K562 (cell line): ENCODE data around the gene FEV. TPM values are rescaled to one million over a fixed set of nuclear protein-coding genes. Genes with fewer than 3 reads are reported as not detected.
A peak's percentile ranks its signal among the peaks of the same experiment; 100 is the strongest.

Experiments
- CHD4 ChIP-seq: fragments of 200-600 bp; sonication (generic); IDR thresholded peaks from 3 replicates; pipeline ENCODE4 v1.6.1; 2012; ENCODE audit warnings: low read depth, mild to moderate bottlenecking, mixed read lengths, low read length, inconsistent platforms; ENCODE audit not compliant: insufficient read depth, insufficient replicate concordance, poor library complexity, severe bottlenecking
- EGR1 ChIP-seq: fragments of 450-650 bp; conservative IDR thresholded peaks from 2 replicates; pipeline ENCODE4 v1.6.1; 2017; ENCODE audit warnings: mild to moderate bottlenecking
- EWSR1 ChIP-seq: fragments of 450-650 bp; IDR thresholded peaks from 2 replicates; pipeline ENCODE4 v1.6.1; 2018; ENCODE audit warnings: borderline replicate concordance, mild to moderate bottlenecking, low read depth, moderate library complexity; ENCODE audit not compliant: partially characterized antibody
- MAZ ChIP-seq, 2 experiments: fragments of 450-650 bp in 1 of 2; sonication (generic) in 1 of 2; formaldehyde crosslinking; IDR thresholded peaks in 1 of 2; conservative IDR thresholded peaks in 1 of 2; 2 replicates each; pipeline versions ENCODE4 v1.4.0 to v1.5.0; 2020; ENCODE audit warnings: mild to moderate bottlenecking in 1 of 2, missing genetic modification reagents in 1 of 2
- MECOM ChIP-seq: fragments of 250-450 bp; sonication (Bioruptor Pico); IDR thresholded peaks from 2 replicates; pipeline ENCODE4 v1.8.0; 2022; ENCODE audit warnings: inconsistent platforms
- RBM39 ChIP-seq: fragments of 200-400 bp; formaldehyde crosslinking; optimal IDR thresholded peaks from 2 replicates; pipeline ENCODE3; 2018; ENCODE audit warnings: low read depth, low read length
- SIRT6 ChIP-seq: IDR thresholded peaks from one replicate; pipeline ENCODE4 v1.6.1; 2012; ENCODE audit warnings: low read depth, mild to moderate bottlenecking, control low read depth, inconsistent platforms, low read length, moderate library complexity
- TRIM24 ChIP-seq, 2 experiments: fragments of 450-650 bp; IDR thresholded peaks; 2 replicates each; pipeline ENCODE4 v1.6.1; 2016
- ZBTB40 ChIP-seq, 2 experiments: fragments of 450-650 bp in 1 of 2; sonication (generic) in 1 of 2; formaldehyde crosslinking in 1 of 2; IDR thresholded peaks; 2 replicates each; pipeline versions ENCODE4 v1.7.1 to v1.9.0; 2016 to 2022; ENCODE audit warnings: inconsistent platforms in 1 of 2, mild to moderate bottlenecking in 1 of 2, missing genetic modification reagents in 1 of 2
- ZNF12 ChIP-seq: sonication (generic); formaldehyde crosslinking; IDR thresholded peaks from 2 replicates; pipeline ENCODE4 v1.4.0; 2020; ENCODE audit warnings: mild to moderate bottlenecking, missing genetic modification reagents
- ZNF41 ChIP-seq: fragments of 250-450 bp; sonication (Bioruptor Pico); conservative IDR thresholded peaks from 2 replicates; pipeline ENCODE4 v1.4.0; 2020; ENCODE audit warnings: mild to moderate bottlenecking
- ZNF766 ChIP-seq: fragments of 200-800 bp; sonication (Bioruptor generic); conservative IDR thresholded peaks from 2 replicates; pipeline ENCODE4 v1.6.1; 2016; ENCODE audit warnings: missing genetic modification characterization, missing compliant biosample characterization
- polyA plus RNA-seq, 8 experiments: library from polyadenylated mRNA; depleted of rRNA in 4 of 8; stranded (reverse) in 5 of 8; unstranded in 3 of 8; fragments of >200 nt; fragmentation: Nextera tagmentation in 2 of 8; fragmentation: Illumina TruSeq in 1 of 8; extraction: Ambion mirVana in 2 of 8; extraction: Trizol in 1 of 8; gene quantifications; 2 replicates each; pipeline versions ENCODE4 v1.2.1 to v1.2.3, GENCODE V29; 2011 to 2014; ENCODE audit warnings: inconsistent platforms in 1 of 8, missing spikeins in 1 of 8
- total RNA-seq, 7 experiments: library from RNA; depleted of rRNA in 6 of 7; stranded (reverse); fragments of >200 nt in 6 of 7; fragmentation: Illumina TruSeq in 2 of 7; extraction: Trizol in 2 of 7; gene quantifications; 2 replicates each; pipeline versions ENCODE4 v1.2.1 to v1.2.3, GENCODE V29; 2011 to 2021; ENCODE audit warnings: low replicate concordance in 1 of 7
- TF ChIP-seq, protein P1 (sequence below): fragments of 450-650 bp; IDR thresholded peaks from 2 replicates; pipeline ENCODE4 v1.6.1; 2016
- TF ChIP-seq, protein P2 (sequence below): fragments of 200-800 bp; sonication (Bioruptor generic); IDR thresholded peaks from 2 replicates; pipeline ENCODE4 v1.6.1; 2017; ENCODE audit warnings: missing genetic modification characterization, missing compliant biosample characterization

FEV gene
- total and polyA plus RNA-seq, 9 of the 15 experiments (the other 6 are each of a cell fraction or from before 2014, with no cell fraction given): 0.08 to 1.6 (median 0.62) TPM; not detected in 1

DNA sequence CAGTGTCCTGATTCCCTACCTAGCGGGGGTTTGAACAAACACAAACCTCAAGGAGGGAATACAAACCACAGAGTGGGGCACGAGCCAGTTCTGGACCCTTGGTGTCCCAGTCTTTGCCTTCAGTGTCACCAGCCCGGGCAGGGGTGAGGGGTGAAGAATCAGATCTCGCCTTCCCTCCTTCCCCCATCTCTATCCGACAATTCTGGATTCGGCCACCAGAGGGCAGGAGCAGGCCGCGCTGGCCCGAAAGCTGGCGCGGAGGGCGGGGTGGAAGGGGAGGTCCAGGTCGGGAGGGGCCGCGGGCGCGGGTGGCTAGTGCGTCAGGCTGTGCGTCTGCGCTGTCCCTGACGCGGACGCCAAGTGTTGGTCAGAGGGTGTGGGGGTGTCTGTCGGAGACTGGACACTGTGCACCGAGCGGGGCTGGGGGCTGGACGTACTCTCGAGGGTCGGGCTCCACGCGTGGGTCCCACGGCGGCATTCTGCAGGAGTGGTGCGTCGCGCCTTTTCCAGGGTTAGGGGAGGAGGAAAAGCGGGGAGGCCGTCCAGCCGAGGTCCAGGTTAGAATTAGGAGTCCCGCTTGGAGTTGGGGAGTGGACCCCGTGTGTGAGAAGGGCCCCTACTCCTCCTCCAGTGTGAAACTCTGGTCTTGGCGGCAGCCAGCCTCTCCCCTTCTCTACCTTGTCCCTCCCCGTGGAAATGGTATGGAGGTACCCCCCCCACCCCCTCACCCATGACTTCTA, 11.2 kb upstream of the FEV start (continued):
- no peak for TF ChIP-seq SIRT6
- TF ChIP-seq MAZ (CRISPR knock-in tag; conservative IDR thresholded peaks at IDR 0.05 in 1 of 2, IDR thresholded peaks at IDR 0.05 in 1 of 2): peak; percentile 96 to 99
- no peak for TF ChIP-seq RBM39
- TF ChIP-seq TRIM24 (IDR thresholded peaks at IDR 0.05): no peak
- TF ChIP-seq CHD4: no peak
- TF ChIP-seq, protein P1, sequence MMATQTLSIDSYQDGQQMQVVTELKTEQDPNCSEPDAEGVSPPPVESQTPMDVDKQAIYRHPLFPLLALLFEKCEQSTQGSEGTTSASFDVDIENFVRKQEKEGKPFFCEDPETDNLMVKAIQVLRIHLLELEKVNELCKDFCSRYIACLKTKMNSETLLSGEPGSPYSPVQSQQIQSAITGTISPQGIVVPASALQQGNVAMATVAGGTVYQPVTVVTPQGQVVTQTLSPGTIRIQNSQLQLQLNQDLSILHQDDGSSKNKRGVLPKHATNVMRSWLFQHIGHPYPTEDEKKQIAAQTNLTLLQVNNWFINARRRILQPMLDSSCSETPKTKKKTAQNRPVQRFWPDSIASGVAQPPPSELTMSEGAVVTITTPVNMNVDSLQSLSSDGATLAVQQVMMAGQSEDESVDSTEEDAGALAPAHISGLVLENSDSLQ: peak; percentile 26; the same call in 1 of the 2 replicates
- TF ChIP-seq MECOM (CRISPR knock-in tag): no peak
- no peak for TF ChIP-seq ZNF12 (CRISPR knock-in tag)
- no peak for TF ChIP-seq ZNF41 (CRISPR knock-in tag)
- TF ChIP-seq ZNF766 (CRISPR knock-in tag): no peak
- peak; percentile 74 for TF ChIP-seq EGR1
- TF ChIP-seq, protein P2, sequence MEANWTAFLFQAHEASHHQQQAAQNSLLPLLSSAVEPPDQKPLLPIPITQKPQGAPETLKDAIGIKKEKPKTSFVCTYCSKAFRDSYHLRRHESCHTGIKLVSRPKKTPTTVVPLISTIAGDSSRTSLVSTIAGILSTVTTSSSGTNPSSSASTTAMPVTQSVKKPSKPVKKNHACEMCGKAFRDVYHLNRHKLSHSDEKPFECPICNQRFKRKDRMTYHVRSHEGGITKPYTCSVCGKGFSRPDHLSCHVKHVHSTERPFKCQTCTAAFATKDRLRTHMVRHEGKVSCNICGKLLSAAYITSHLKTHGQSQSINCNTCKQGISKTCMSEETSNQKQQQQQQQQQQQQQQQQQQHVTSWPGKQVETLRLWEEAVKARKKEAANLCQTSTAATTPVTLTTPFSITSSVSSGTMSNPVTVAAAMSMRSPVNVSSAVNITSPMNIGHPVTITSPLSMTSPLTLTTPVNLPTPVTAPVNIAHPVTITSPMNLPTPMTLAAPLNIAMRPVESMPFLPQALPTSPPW (CRISPR knock-in tag): peak; percentile 97
- TF ChIP-seq ZBTB40 (IDR thresholded peaks at IDR 0.05): 0 out of 2 replicates have a peak, but pooled peaks have one; percentile 31
- TF ChIP-seq ZBTB40 (CRISPR knock-in tag; IDR thresholded peaks at IDR 0.05): no peak
- no peak for TF ChIP-seq EWSR1
